ENCODE results near the gene ABHD2. TPM values are rescaled to one million over a fixed set of nuclear protein-coding genes. Genes with fewer than 3 reads are reported as not detected.

ABHD2 gene
- total RNA-seq, 4 donors from 2014 or later: 29.7 to 48.1 (median 35.9) TPM

DNA sequence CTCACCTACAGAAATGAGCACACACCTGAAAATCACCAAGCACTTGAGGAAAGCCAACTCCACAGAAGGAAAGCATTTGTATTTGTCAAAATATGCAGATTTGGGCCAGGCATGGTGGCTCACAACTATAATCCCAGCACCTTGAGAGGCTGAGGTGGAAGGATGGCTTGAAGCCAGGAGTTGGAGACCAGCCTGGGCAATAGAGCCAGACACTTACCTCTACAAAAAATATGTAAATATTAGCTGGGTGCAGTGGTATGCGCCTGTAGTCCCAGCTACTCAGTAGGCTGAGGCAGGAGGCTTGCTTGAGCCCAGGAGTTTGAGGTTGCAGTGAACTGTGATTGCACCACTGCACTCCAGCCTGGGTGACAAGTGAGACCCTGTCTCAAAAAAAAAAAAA lies 120.8 kb downstream of the ABHD2 start:
- Histone ChIP-seq H3K36me3 (no peaks in the 10 kb centered on the region), H3K4me1 (peaks cover 0 to 8% (median 0%) of the 10 kb centered on the region in 4 donors), H3K9me3 (no peaks in the 10 kb centered on the region), H3K4me3 (no peak overlapping the region), H3K27ac (no peak overlapping the region), H3K27me3 (no peaks in the 10 kb centered on the region)
- 81 to 86% methylated on average over 1 of the region's 1 CpG for WGBS, 2 donors
- no peak for DNase-seq (ENCODE audit: low spot score in 2 of 2)
- TF ChIP-seq EP300 (IDR thresholded peaks at IDR 0.05): no peak
- TF ChIP-seq POLR2A (IDR thresholded peaks at IDR 0.05): no peak
- TF ChIP-seq, protein P1, sequence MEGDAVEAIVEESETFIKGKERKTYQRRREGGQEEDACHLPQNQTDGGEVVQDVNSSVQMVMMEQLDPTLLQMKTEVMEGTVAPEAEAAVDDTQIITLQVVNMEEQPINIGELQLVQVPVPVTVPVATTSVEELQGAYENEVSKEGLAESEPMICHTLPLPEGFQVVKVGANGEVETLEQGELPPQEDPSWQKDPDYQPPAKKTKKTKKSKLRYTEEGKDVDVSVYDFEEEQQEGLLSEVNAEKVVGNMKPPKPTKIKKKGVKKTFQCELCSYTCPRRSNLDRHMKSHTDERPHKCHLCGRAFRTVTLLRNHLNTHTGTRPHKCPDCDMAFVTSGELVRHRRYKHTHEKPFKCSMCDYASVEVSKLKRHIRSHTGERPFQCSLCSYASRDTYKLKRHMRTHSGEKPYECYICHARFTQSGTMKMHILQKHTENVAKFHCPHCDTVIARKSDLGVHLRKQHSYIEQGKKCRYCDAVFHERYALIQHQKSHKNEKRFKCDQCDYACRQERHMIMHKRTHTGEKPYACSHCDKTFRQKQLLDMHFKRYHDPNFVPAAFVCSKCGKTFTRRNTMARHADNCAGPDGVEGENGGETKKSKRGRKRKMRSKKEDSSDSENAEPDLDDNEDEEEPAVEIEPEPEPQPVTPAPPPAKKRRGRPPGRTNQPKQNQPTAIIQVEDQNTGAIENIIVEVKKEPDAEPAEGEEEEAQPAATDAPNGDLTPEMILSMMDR (IDR thresholded peaks at IDR 0.05): no peak

DNA sequence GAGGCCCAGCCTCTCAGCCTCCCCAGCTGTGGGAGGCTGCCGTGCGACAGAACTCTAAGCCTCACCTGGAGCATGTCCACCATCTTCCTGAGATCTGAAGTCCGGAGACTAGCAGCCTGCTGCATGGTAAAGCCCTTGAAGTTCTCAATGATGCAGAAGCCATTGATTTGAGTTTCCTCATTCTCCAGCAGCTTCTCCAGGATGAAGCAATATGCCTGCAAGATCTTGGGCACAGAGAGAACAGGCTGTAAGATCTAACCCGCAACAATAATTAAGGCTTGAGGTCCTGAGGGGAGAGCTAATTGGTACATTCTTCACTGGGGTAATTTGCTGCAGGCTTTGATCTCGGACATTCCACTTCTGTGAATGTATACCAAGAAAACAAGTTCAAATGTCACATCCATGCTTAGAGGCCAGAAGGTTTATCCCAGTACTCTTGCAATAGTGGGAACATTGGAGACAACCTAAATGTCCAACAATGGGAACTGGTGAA lies 123.5 kb downstream of the ABHD2 start:
- TF ChIP-seq, protein P1 (IDR thresholded peaks at IDR 0.05): no peak
- TF ChIP-seq EP300 (IDR thresholded peaks at IDR 0.05) (no peak), POLR2A (IDR thresholded peaks at IDR 0.05) (no peak)
- H3K9me3 ChIP-seq: no peaks in the 10 kb centered on the region
- H3K27ac ChIP-seq: no peak overlapping the region
- no peaks in the 10 kb centered on the region for H3K36me3 ChIP-seq
- WGBS, 2 donors: 72 to 75% methylated on average over 5 of the region's 5 CpGs
- H3K4me3 ChIP-seq: no peak overlapping the region
- no peaks in the 10 kb centered on the region for H3K27me3 ChIP-seq
- H3K4me1 ChIP-seq: peaks cover 0 to 6% (median 0%) of the 10 kb centered on the region in 4 donors
- no peak for DNase-seq (ENCODE audit: low spot score in 2 of 2)

DNA sequence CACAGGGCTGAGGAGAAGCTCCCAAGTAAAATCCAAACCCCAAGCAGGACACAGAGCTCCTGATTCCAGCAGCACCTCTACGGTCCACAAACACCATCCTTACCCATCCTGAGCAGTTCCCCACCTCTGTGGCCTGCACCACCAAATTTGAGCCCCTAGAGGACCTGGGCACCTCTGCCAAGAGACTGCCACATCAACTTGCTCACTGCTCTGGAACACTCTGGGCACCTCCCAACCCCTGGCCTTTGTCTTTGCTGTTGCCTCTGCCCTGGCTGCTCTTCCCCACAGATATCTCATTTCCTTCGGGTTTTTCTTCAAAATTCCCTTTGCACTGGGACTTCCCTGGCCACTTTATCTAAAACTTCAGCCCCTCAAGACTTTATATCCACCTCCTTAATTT lies 127.4 kb downstream of the ABHD2 start:
- Histone ChIP-seq H3K36me3 (no peaks in the 10 kb centered on the region), H3K27me3 (no peaks in the 10 kb centered on the region), H3K4me3 (no peak overlapping the region), H3K9me3 (no peaks in the 10 kb centered on the region), H3K27ac (no peak overlapping the region), H3K4me1 (no peaks in the 10 kb centered on the region)
- no peak for DNase-seq (ENCODE audit: low spot score in 2 of 2)
- TF ChIP-seq EP300 (IDR thresholded peaks at IDR 0.05) (no peak), POLR2A (IDR thresholded peaks at IDR 0.05) (no peak)
- TF ChIP-seq, protein P1 (IDR thresholded peaks at IDR 0.05): no peak
- WGBS, 2 donors: 84 to 86% methylated on average over 2 of the region's 2 CpGs

DNA sequence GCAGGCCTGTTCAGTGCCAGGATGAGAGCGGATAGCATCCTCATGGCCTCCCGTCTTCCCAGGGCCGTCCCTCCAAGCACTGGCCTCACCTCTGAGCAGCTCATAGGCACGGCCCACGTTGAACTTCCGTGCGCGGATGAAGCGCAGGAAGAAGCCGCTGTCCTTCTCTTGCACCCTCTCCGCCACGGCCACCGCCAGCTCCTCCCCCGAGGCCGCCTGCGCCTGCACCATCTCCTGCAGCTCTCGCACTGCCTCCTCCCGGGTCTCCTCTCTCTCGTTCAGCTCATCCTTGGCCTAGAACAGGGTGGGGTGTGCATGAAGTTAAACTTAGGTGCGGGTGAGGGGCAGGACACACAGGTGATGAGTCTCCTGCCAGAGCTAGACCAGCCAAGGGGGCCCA lies 128.8 kb downstream of the ABHD2 start:
- Histone ChIP-seq H3K27ac (no peak overlapping the region), H3K27me3 (no peaks in the 10 kb centered on the region), H3K4me1 (no peaks in the 10 kb centered on the region), H3K36me3 (no peaks in the 10 kb centered on the region), H3K4me3 (no peak overlapping the region), H3K9me3 (no peaks in the 10 kb centered on the region)
- no peak for DNase-seq (ENCODE audit: low spot score in 2 of 2)
- 91 to 92% methylated on average over 20 of the region's 20 CpGs for WGBS, 2 donors
- no peak for TF ChIP-seq EP300 (IDR thresholded peaks at IDR 0.05)

DNA sequence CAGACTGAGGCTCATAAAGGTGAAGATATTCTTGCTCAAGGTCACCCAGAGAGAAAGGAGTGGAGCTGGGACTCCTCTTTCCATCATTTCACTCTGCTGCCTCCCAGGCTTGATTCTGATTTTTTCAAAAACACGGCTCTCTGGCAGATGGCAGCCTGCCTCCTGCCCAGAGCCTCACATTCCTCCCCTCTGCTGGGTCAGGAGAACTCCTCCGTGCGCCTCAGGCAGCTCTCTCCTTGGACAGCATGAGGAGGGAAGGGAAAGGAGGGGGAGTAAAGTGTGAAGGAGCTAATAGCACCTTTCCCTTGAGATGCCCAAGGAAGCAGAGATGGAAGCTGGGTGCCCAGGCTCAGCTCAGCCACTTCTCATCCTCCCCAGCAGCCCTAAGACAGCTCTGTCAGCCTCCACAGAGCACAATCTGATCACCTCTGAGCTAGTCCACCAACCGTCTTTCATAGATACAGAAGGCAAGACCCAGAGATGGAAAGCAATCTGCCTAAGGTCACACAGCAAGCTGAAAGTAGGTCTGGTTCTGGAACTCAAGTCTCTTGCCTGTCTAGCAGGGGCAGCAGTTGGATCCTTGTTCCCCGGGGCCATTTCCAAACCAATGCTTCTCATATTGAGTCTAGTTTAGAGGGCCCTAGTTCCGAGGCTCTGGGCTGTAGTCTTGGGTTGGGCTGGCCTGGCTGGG lies 129.6 kb downstream of the ABHD2 start:
- TF ChIP-seq POLR2A (IDR thresholded peaks at IDR 0.05) (no peak), EP300 (IDR thresholded peaks at IDR 0.05) (no peak)
- TF ChIP-seq, protein P1 (IDR thresholded peaks at IDR 0.05): no peak
- no peaks in the 10 kb centered on the region for H3K4me1 ChIP-seq
- no peak for DNase-seq (ENCODE audit: low spot score in 2 of 2)
- H3K36me3 ChIP-seq: no peaks in the 10 kb centered on the region
- no peaks in the 10 kb centered on the region for H3K9me3 ChIP-seq
- WGBS, 2 donors: 76 to 77% methylated on average over 6 of the region's 6 CpGs
- no peak overlapping the region for H3K4me3 ChIP-seq
- H3K27ac ChIP-seq: no peak overlapping the region
- no peaks in the 10 kb centered on the region for H3K27me3 ChIP-seq

Data from tibial nerve (tissue), 4 donors.